H1 (cell line): ENCODE data around the gene TGM5. TPM values are rescaled to one million over a fixed set of nuclear protein-coding genes. Genes with fewer than 3 reads are reported as not detected.

Source experiments
- CHD2 ChIP-seq: IDR thresholded peaks from 2 replicates; pipeline ENCODE4 v1.6.1; 2012; ENCODE audit warnings: low read length, improper control_type of control experiment
- EZH2 ChIP-seq: fragments of 200-600 bp; sonication (generic); IDR thresholded peaks from 2 replicates; pipeline ENCODE4 v1.7.1; 2012; ENCODE audit warnings: low read depth, mild to moderate bottlenecking, moderate library complexity, low read length, inconsistent platforms; ENCODE audit not compliant: severe bottlenecking
- JUN ChIP-seq: IDR thresholded peaks from 2 replicates; pipeline ENCODE4 v1.6.1; 2011; ENCODE audit warnings: low read depth, mild to moderate bottlenecking, improper control_type of control experiment, low read length
- KDM4A ChIP-seq: IDR thresholded peaks from one replicate; pipeline ENCODE4 v1.7.1; 2012; ENCODE audit warnings: low read depth, mild to moderate bottlenecking, moderate library complexity, low read length, inconsistent platforms; ENCODE audit not compliant: severe bottlenecking
- NANOG ChIP-seq: IDR thresholded peaks from 2 replicates; pipeline ENCODE4 v1.6.1; 2011; ENCODE audit warnings: low read length, low read depth, mild to moderate bottlenecking, inconsistent platforms; ENCODE audit not compliant: insufficient read depth, poor library complexity, severe bottlenecking
- PHF8 ChIP-seq: fragments of 200-600 bp; sonication (generic); conservative IDR thresholded peaks from 2 replicates; pipeline ENCODE4 v1.7.1; 2012; ENCODE audit warnings: low read depth, mild to moderate bottlenecking, inconsistent platforms, low read length, moderate library complexity
- POLR2A ChIP-seq, 2 experiments: IDR thresholded peaks; 1 replicate in 1 of 2; 2 replicates in 1 of 2; pipeline ENCODE4 v1.6.1; 2011; ENCODE audit warnings: low read depth in 2 of 2, low read length in 2 of 2, mild to moderate bottlenecking in 2 of 2; ENCODE audit errors: control extremely low read depth in 1 of 2
- RFX5 ChIP-seq: IDR thresholded peaks from 2 replicates; pipeline ENCODE4 v1.6.1; 2011; ENCODE audit warnings: low read depth, low read length, improper control_type of control experiment, borderline replicate concordance
- SP1 ChIP-seq: IDR thresholded peaks from 2 replicates; pipeline ENCODE4 v1.6.1; 2011; ENCODE audit warnings: low read depth, low read length
- TCF12 ChIP-seq: IDR thresholded peaks from 2 replicates; pipeline ENCODE4 v1.6.1; 2011; ENCODE audit warnings: low read depth, mild to moderate bottlenecking, low read length
- polyA plus RNA-seq, 7 experiments: library from polyadenylated mRNA; depleted of rRNA in 3 of 7; stranded (reverse) in 5 of 7; unstranded in 2 of 7; fragments of >200 nt in 5 of 7; fragments of 200-250 nt in 2 of 7; gene quantifications; 1 replicate in 5 of 7; 2 replicates in 1 of 7; 4 replicates in 1 of 7; pipeline versions ENCODE4 v1.2.1 to v1.2.3, GENCODE V29; 2011 to 2013; ENCODE audit warnings: missing spikeins in 2 of 7, mixed read lengths in 2 of 7
- total RNA-seq: library from RNA; stranded (reverse); fragmentation: NEBNext Ultra II Directional; extraction: Animal tissue kit (Norgen Biotek cat#: 25700); gene quantifications from 2 replicates; pipeline ENCODE4 v1.2.1, GENCODE V29; 2021
- TF ChIP-seq, protein P1 (sequence below): fragments of 300-600 bp; sonication (generic); IDR thresholded peaks from 2 replicates; pipeline ENCODE4 v1.7.1; 2012; ENCODE audit warnings: low read length, moderate library complexity, mild to moderate bottlenecking, inconsistent platforms; ENCODE audit not compliant: insufficient replicate concordance
- TF ChIP-seq, protein P2 (sequence below): IDR thresholded peaks from 2 replicates; pipeline ENCODE4 v1.6.1; 2011; ENCODE audit warnings: low read depth, mild to moderate bottlenecking, low read length; ENCODE audit not compliant: insufficient read depth

The TGM5 gene
- total and polyA plus RNA-seq, 2 of the 8 experiments (the other 6 are each of a cell fraction or from before 2014, with no cell fraction given): not detected

DNA sequence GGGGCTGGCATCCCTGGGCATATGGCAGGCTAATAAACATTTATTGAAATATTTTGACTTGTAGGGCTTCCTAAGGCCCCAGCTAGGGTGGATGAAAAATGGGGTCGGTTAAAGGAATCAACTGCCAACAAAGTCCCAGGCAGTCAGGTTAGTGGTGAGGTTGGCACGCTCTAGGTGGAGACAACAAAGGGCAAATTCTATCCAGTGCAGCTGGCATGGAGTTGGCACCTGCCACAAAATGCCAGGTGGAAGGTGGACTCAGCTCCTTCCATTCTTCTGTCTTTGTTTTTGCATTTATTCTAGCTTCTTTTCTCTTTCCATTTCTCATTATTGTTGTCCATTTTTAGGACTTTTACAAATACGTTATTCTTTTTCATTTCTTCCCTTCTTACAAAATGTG, 32.7 kb upstream of the TGM5 start (continued):
- TF ChIP-seq, protein P1, sequence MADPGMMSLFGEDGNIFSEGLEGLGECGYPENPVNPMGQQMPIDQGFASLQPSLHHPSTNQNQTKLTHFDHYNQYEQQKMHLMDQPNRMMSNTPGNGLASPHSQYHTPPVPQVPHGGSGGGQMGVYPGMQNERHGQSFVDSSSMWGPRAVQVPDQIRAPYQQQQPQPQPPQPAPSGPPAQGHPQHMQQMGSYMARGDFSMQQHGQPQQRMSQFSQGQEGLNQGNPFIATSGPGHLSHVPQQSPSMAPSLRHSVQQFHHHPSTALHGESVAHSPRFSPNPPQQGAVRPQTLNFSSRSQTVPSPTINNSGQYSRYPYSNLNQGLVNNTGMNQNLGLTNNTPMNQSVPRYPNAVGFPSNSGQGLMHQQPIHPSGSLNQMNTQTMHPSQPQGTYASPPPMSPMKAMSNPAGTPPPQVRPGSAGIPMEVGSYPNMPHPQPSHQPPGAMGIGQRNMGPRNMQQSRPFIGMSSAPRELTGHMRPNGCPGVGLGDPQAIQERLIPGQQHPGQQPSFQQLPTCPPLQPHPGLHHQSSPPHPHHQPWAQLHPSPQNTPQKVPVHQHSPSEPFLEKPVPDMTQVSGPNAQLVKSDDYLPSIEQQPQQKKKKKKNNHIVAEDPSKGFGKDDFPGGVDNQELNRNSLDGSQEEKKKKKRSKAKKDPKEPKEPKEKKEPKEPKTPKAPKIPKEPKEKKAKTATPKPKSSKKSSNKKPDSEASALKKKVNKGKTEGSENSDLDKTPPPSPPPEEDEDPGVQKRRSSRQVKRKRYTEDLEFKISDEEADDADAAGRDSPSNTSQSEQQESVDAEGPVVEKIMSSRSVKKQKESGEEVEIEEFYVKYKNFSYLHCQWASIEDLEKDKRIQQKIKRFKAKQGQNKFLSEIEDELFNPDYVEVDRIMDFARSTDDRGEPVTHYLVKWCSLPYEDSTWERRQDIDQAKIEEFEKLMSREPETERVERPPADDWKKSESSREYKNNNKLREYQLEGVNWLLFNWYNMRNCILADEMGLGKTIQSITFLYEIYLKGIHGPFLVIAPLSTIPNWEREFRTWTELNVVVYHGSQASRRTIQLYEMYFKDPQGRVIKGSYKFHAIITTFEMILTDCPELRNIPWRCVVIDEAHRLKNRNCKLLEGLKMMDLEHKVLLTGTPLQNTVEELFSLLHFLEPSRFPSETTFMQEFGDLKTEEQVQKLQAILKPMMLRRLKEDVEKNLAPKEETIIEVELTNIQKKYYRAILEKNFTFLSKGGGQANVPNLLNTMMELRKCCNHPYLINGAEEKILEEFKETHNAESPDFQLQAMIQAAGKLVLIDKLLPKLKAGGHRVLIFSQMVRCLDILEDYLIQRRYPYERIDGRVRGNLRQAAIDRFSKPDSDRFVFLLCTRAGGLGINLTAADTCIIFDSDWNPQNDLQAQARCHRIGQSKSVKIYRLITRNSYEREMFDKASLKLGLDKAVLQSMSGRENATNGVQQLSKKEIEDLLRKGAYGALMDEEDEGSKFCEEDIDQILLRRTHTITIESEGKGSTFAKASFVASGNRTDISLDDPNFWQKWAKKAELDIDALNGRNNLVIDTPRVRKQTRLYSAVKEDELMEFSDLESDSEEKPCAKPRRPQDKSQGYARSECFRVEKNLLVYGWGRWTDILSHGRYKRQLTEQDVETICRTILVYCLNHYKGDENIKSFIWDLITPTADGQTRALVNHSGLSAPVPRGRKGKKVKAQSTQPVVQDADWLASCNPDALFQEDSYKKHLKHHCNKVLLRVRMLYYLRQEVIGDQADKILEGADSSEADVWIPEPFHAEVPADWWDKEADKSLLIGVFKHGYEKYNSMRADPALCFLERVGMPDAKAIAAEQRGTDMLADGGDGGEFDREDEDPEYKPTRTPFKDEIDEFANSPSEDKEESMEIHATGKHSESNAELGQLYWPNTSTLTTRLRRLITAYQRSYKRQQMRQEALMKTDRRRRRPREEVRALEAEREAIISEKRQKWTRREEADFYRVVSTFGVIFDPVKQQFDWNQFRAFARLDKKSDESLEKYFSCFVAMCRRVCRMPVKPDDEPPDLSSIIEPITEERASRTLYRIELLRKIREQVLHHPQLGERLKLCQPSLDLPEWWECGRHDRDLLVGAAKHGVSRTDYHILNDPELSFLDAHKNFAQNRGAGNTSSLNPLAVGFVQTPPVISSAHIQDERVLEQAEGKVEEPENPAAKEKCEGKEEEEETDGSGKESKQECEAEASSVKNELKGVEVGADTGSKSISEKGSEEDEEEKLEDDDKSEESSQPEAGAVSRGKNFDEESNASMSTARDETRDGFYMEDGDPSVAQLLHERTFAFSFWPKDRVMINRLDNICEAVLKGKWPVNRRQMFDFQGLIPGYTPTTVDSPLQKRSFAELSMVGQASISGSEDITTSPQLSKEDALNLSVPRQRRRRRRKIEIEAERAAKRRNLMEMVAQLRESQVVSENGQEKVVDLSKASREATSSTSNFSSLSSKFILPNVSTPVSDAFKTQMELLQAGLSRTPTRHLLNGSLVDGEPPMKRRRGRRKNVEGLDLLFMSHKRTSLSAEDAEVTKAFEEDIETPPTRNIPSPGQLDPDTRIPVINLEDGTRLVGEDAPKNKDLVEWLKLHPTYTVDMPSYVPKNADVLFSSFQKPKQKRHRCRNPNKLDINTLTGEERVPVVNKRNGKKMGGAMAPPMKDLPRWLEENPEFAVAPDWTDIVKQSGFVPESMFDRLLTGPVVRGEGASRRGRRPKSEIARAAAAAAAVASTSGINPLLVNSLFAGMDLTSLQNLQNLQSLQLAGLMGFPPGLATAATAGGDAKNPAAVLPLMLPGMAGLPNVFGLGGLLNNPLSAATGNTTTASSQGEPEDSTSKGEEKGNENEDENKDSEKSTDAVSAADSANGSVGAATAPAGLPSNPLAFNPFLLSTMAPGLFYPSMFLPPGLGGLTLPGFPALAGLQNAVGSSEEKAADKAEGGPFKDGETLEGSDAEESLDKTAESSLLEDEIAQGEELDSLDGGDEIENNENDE: no peak
- TF ChIP-seq KDM4A: no peak
- TF ChIP-seq EZH2: no peak
- TF ChIP-seq, protein P2, sequence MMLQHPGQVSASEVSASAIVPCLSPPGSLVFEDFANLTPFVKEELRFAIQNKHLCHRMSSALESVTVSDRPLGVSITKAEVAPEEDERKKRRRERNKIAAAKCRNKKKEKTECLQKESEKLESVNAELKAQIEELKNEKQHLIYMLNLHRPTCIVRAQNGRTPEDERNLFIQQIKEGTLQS: no peak
- no peak for TF ChIP-seq SP1
- TF ChIP-seq TCF12: no peak
- no peak for TF ChIP-seq CHD2
- no peak for TF ChIP-seq JUN
- TF ChIP-seq POLR2A (IDR thresholded peaks at IDR 0.05; ENCODE audit: control extremely low read depth in 1 of 2, low read depth in 2 of 2, low read length in 2 of 2): no peak
- no peak for TF ChIP-seq RFX5
- TF ChIP-seq NANOG: no peak
- no peak for TF ChIP-seq PHF8
